Left hindlimb (tissue), 1 donor: ENCODE results near the gene NMRAL1.
A peak's percentile ranks its signal among the peaks of the same experiment; 100 is the strongest.

Experiments
- DNase-seq: peaks from one replicate; pipeline ENCODE4 v3.0.0-alpha.2; 2018

Gene NMRAL1

DNA sequence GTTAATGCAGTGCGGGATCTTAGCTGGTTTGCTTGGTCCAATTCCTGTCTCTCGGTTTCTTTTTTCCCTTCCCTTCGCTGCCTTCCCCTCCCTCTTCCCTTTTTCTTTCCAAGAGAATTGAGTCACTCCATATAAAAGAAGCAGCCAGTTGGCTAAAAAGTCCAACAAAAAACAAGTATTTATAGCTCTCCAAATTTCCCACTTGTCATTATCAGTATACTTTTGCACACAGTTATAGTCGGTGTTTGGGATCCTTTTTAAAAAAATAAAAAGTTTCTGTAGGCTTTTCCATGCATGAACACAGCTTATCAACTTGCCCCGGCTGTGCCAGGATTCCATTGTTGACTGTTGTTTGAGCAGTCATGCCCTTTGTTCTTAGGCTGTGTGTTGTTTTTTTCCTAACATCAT lies 26.6 kb upstream of the NMRAL1 start:
- no peak for DNase-seq

DNA sequence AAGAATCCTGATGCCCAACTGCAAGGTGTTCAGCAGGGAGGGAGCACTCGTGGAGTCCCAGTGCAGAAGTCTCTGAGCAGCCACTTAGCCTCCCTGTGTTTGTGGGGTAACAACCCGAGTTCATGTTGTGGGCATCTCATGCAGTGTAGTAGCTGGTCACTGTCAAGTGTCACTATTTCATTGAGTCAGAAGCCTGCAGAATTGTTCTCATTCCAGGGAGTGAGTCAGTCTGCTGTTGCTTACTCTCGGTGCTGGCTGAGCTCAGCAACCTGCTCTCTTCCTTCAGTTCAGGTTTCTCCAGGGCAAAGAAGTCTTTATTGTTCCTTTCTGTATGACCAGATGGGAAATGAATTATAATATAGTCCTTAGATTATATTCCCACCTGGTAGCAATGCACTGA lies 25.8 kb upstream of the NMRAL1 start:
- DNase-seq = no peak

DNA sequence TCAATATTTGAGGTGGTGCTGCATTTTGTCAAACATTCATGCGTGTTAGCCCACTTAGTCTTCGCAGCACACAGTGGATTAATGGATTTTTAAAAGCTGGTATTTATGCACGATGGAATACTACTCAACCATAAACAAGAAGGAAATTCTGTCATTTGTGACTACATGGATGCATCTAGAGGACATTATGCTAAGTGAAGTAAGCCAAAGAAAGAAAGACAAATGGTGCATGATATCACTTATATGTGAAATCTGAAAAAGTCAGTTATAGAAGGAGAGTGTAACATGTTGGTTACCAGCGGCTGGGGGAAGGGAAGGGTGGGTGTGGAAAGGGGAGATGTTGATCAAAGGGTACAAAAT lies 24.8 kb upstream of the NMRAL1 start:
- DNase-seq = no peak

DNA sequence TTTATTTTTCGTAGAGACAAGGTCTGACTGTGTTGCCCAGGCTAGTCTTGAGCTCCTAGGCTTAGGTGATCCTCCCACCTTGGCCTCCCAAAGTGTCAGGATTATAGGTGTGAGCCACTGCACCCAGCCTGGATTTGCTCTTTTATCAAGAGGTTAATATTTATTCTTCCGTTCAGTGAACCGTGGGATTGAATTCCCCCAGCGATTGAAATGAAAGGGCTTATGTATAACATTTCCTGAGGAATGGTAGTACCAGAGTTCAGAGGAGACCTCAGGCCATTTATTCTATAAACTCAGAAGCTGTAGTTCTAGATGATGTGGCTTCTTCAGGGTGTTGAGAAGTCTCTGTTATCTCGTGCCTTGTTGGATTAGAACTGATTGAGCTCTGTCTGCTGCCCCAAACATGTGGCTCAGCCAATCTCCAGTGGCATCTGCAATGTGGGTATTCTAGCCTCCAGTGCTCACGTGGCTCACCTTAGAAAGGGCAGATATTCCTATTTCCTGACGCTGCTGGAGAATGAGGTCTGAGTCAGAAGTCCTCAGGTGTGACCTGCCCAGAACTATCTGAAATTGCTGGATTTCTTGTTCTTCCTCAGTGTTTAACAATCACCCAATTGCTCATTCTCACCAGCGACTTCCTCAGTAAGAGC lies 24.2 kb upstream of the NMRAL1 start:
- DNase-seq = no peak

DNA sequence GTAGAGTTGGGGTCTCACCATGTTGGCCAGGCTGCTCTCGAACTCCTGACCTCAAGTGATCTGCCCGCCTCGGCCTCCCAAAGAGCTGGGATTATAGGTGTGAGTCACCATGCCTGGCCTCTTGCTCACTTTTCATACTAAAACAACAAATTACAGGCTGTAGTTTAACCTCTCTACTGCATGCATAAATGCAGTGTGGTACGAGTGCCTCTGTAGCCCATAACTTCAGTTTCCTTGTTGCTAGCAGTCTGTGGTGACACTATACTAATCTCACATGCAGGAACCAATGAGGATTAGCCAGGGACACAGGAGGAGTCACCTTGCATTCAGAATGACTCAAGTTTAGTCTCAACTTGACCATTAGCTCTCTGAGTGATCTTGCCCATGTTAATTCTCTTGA lies 21.9 kb upstream of the NMRAL1 start:
- no peak for DNase-seq

DNA sequence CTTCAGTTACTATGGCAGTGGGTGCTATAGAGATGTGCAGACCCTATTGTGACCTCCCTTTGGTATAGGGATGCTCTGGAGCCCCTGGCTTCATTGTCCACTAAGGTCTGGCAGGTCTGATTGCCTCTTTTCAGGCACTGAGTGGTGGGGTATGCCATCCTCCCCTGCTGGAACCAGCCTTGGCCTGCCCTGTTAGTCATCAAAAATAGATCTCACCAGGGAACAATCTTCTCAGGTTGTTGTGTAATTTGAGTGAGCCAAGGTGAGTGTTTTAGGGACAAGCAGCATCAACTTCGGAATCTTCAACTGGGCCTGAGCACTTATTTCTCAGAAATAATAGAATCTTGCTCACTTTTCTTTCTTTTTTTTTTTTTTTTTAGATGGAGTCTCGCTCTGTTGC lies 21.3 kb upstream of the NMRAL1 start:
- no peak for DNase-seq

DNA sequence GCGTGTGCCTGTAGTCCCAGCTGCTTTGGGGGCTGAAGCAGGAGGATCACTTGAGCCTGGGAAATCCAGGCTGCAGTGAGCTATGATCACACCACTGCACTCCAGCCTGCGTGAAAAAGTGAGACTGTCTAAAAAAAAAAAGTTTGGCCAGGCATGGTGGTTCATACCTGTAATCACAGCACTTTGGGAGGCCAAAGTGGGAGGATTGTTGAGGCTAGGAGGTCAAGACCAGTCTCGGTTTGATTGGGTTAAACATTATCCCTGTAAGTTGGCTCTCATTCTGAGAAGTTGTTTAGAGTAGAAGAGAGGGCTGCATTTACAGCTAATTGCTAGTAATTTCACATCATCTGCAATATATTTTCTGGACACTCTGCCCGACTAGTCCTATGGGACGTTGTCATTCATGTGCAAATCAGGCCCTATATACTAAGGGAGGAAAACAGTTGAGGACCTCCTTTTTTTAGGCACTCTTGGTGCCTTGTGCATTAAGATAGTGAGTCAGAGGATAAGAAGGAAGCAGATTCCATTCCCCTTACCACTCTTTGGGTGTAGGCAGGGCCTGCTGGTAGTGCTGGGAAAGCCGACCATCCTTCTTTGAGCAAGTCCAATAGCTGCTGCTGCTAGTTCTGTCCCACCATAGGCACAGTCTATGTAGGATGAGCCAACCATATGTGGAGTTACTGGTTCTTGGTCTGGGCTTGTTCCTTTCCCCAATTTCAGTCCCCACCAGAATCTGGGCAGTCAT lies 20.5 kb upstream of the NMRAL1 start:
- no peak for DNase-seq

DNA sequence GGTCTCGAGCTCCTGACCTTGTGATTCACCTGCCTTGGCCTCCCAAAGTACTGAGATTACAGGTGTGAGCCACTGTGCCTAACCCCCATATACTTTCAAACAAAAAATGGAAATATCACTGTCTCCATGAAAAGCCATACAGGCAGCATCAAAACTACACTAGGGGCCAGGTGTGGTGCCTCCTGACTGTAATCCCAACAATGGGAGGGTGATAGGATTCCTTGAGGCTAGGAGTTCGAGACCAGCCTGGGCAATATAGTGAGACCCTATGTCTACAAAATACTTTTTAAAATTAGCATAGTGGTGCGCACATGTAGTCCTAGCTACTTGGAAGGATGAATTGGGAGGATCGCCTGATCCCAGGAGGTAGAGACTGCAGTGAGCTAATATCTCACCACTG lies 17.5 kb upstream of the NMRAL1 start:
- DNase-seq = no peak

DNA sequence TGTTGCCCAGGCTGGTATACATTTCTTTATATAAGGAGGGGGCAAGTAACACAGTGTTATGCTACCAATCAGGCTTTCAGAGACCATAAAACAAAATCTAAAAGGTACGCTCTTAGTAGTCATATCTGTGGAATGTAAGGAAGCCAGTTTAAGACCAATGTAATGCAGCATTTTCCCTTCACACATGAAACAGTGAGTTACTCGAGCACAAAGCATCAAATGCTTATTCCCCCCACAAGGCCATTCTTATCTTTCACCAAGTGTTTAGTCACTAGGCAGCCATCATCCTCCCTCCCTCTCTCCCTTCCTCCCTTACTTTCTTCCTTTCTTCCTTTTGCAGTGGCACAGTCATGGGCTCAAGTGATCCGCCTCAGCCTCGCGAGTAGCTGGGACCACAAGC lies 14.6 kb upstream of the NMRAL1 start:
- DNase-seq = no peak

DNA sequence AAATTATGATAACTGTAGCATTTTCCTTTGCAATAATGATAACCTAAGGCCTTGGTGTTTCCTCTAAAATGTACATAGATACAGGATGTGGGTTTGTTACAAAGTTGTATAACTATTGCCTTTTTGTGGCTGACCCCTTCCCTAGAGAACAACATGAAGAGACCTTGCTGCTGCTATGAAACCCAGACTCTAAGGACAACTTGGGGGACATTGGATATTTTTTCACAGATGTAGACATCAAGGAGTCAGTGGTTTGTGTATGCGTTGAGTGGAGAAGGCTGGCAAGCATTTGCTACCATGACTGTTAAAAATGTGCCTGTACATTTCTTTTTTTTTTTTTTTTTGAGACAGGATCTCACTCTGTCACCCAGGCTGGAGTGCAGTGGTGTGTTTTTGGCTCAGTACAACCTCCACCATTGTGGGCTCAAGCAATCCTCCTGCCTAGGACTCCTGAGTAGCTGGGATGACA lies 14.1 kb upstream of the NMRAL1 start:
- no peak for DNase-seq

DNA sequence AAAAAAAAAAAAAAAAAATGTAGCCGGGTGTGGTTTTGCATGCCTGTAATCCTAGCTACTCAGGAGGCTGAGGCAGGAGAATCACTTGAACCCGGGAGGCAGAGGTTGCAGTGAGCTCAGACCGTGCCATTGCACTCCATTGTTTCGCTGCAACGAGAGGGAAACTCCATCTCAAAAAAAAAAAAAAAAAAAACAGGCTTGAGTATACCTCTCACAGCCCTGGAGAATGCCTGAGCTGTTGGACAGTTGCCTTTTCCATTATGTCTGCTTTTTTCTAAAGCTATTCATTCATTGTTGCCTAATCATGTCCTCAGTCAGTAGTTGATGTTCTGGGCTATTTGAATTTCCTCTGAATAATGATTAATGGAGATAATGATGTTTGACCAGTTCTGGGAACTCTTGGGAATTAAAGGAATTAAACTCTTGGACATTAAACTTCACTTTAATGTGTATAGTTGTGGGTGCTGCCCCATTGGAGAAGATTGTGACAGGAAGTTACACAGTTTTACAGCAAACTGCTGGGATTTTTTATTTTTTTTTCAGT lies 13.6 kb upstream of the NMRAL1 start:
- no peak for DNase-seq

DNA sequence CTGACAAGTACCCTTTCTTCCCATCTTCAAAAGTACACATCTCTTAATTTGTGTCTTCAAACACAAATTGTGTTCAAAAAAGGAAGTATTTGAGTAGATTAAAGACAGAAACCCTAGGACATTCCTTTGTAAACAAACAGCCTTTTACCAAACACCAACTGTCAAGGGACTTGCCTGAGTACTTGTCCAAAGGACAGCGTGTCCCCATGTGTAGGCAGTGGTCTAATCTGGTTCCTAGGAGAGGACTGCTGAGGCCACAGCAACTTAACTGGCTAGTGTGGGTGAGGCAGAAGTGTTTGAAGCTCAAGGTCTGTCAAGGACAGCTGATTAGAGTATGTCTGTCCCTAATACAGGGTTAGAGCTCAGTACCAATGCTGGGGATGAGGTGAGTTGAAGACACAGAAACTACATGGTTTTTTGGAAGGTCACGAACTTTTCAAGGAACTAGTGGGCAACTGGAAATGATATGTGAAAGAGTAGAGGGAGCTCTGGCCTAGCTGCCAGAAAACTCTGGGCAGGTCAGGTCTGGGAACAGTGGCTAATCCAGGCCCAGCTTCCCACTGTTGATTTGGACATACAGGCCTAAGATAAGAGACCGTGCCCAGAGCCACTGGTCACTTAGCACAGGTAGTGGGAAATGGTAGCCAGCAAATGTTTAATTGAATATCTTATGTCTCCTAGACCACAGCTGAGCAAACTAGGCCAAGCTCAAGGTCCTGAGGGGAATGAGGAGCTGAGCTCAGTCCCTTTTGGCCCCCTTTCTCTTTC lies 11.9 kb upstream of the NMRAL1 start:
- no peak for DNase-seq

DNA sequence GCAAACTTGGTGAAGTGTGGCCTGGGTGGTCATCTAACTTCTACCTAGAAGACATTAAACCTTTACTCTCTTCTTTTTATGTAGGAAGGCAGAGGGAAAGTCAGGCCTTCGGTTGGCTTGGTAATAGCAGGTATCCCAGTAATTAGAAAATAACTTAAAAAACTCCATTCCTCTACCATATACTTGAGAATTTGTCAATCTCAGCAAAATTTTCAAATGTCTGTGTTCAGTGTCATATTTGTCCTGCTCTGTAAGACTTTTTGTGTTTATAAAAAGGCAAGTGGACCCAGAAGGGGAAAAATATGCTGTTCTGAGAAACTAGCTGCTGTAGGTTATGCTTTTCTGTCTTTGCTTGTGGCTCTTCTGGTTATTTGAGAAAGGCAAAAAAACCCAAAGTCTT lies 7.5 kb upstream of the NMRAL1 start:
- DNase-seq = no peak

DNA sequence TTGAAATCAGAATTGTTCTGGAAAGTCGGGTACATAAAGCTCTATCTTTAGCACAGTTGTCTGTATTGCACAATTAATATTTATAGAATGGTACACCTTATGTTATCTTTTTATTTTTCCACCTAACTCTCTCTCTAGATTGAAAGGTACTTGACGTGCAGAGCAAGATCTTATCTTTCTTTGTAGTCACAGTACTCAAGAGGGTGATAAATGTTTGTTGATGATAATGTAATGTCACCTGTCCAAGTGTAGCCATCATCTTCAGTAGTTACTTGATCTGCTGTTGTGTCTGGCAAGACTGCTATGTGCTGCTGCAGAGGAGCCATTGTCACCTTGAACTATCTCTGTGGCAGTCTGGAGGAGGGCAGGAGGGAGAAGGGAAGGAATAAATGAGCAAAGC lies 7.1 kb upstream of the NMRAL1 start:
- no peak for DNase-seq

DNA sequence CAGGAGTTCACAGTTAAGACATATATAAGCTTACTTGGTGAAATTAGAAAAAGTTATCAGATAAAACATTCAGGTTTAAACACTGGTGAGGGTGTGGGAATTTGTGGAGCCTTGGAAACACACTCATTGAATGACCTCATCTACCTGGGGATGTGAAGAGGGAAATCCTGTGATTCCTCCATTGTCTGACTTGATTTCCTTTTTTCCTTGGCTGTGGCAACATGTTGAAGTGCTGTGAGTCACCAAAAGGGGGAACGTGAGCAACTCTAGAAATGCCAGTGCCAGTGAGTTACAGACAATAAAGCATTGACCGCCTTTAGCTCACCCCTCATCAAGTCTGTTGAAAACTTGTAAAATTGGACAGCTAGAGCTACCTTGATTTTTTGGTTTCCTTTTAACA lies 3.5 kb upstream of the NMRAL1 start:
- no peak for DNase-seq

DNA sequence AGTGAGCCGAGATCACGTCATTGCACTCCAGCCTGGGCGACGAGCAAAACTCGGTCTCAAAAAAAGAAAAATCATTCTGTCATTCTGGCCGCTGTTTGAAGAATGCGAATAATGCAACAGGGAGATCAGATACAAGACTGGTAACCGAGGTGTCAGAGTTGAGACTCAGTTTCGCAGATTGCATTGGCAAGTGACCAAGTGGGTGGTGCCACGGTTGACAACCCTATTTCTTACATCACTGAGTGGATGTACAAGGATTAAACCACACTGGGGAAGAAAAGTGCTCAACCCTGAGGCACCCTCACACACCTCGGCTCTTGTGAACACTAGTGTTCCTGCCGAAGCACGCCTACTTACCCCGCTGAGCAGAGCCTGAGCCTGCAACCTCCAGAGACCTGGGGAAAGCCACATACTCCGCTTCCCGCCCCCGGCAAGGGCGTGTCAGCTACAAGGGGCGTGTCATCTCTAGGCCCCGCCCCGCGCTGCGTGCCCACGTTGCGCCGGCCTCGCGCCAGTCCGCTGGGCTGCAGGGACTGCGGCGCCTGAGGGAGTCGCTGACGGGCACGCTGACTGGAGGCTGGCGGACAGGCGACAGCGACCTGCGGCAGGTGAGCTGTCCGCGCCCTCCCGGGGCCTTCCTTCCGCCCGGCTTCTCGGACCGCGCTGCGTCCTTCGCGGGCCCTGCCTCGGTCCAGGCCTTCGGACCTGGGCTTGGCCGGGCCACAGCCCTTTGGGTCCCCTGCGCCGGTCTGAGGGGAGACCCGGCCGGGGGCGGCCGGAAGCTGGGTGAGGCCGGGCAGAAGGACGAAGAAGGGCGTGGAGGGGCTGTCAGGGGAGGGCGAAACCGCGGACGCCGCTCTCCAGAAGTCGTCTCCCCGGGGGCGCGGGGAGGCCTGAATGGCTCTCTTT lies 1.7 kb upstream of the NMRAL1 start, which contains the start of gene HMOX2:
HMOX2 (plus strand) TSS at position 519 of the 909 bp plus-strand sequence. CDS start 29,127 bp downstream, outside the sequence.
- peak; percentile 93 for DNase-seq

DNA sequence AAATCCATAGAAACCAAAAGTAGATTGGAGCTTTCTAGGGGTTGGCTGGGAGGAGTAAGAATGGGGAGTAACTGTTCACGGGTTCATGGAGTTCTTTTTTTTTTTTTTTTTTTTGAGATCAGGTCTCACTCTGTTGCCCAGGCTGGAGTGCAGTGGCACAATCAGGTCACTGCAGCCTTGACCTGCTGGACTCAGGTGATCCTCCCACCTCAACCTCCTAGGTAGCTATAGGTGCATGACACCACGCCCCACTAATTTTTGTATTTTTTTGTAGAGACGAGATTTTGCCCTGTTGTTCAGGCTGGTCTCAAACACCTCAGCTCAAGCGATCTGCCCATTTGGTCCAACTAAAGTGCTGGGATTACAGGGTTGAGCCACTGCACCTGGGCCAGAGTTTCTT lies 1.5 kb downstream of the NMRAL1 start:
- no peak for DNase-seq

DNA sequence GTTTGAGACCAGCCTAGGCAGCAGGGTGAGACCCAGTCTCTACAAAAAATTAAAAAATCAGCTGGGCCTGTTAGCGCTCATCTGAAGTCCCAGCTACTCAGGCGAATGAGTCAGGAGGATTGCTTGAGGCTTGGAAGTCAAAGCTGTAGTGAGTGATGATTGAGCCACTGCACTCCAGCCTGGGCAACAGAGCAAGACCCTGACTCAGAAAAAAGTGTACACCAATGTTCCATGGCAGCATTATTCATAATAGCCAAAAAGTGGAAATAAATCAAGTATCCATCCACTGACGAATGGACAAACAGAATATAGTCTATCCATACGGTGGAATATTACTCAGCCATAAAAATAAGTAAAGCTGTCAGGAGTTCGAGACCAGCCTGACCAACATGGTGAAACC lies 2.6 kb downstream of the NMRAL1 start:
- peak; percentile 6 for DNase-seq

DNA sequence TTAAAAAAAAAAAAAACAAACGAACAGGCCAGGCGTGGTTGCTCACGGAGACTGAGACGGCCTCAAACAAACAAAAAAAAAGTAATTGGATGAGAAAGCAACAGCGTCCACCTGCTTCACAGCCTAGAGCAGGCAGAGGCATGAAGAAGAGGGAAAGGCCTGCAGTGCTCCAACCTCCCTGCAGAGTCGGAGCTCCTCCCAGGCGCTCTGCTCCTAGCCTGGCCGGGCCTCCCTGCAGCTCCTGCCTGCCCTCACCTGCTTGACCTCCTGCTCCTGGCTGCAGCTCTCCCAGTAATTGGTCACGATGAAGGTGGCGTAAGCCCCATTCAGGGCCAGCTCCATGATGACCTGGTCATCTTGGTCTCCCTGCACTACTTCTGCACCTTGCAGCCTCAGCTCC lies 5.5 kb downstream of the NMRAL1 start:
- no peak for DNase-seq

DNA sequence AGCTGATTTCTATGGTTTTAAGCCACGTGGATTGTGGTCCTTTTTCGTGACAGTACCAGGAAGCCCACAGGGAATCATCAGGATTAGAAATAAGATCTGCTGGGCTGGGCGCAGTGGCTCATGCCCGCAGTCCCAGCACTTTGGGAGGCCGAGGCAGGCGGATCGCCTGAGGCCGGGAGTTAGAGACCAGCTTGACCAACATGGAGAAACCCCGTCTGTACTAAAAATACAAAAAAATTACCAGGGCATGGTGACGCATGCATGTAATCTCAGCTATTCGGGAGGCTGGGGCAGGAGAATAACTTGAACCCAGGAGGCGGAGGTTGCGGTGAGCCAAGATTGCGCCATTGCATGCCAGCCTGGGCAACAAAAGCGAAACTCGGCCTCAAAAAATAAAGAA lies 6.5 kb downstream of the NMRAL1 start:
- peak; percentile 10 for DNase-seq

DNA sequence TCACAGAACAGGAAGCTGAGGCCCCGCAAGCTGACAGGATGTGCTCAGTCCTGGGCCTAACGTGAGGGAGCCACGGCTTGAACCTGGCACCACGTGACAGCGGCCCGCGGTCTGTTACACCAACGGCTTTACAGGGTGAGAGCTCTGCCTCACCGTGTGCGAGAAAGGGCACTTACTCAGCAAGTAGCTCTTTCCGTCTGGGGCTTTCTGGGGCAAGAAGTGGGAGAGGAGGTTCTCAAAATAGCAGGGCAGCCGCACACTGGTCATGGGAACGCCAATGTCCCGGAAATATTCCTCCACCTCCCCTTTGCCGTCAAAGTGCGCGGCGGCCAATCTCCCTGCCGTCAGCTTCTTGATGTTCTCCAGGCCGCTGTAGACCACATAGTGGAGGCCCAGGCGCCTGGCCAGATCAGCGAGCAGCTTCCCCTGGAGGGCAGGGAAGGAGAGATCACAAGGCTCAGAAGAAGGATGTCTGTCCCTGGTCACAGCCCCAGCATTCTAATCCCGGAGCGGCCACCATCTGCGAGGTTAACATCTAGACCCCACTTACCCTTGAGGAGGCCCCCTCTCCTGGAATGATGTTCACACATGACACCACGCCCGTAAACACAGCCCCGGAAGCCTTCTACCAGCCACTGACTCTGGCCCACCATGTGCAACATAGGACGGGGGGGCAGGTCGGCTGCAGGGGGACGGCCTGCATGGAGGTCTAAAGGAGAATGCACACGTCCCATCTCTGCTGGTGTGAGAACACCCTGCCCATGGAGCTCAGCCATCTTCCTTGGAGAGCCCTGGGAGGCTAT lies 8.2 kb downstream of the NMRAL1 start:
- peak; percentile 25 for DNase-seq
